Esophagus muscularis mucosa (tissue), 4 donors: Measurements from ENCODE around the gene IZUMO2. TPM values are rescaled to one million over a fixed set of nuclear protein-coding genes. Genes with fewer than 3 reads are reported as not detected.

Experiments used
- DNase-seq: peaks from one replicate; pipeline ENCODE4 v3.0.0-alpha.2; 2017; ENCODE audit errors: extremely low spot score
- H3K27ac ChIP-seq, 4 donors: fragments of 200-600 bp; sonication (generic); replicated peaks in 1 of 4; 1 replicate in 3 of 4; 2 replicates in 1 of 4; pipeline ENCODE4 v1.5.1; 2016 to 2019; ENCODE audit warnings: mild to moderate bottlenecking in 1 of 4
- H3K27me3 ChIP-seq, 4 donors: fragments of 200-600 bp; sonication (generic); one replicate each; pipeline versions ENCODE4 v1.5.1 to v1.6.0; 2016 to 2019
- H3K36me3 ChIP-seq, 4 donors: fragments of 200-600 bp; sonication (generic); one replicate each; pipeline ENCODE4 v1.5.1; 2016 to 2019
- H3K4me1 ChIP-seq, 4 donors: fragments of 200-600 bp; sonication (generic); one replicate each; pipeline ENCODE4 v1.5.1; 2016 to 2019
- H3K4me3 ChIP-seq, 4 donors: fragments of 200-600 bp; sonication (generic); 1 replicate in 2 of 4; 2 replicates in 2 of 4; pipeline ENCODE4 v1.5.1; 2016 to 2019; ENCODE audit warnings: mild to moderate bottlenecking in 4 of 4, moderate library complexity in 1 of 4
- H3K9me3 ChIP-seq, 4 donors: fragments of 200-600 bp; sonication (generic); 1 replicate in 3 of 4; 2 replicates in 1 of 4; pipeline ENCODE4 v1.5.1; 2016 to 2019
- EP300 ChIP-seq: sonication (generic); formaldehyde crosslinking; IDR thresholded peaks from one replicate; pipeline ENCODE4 v1.6.1; 2017; ENCODE audit warnings: antibody characterized with exemption
- POLR2A ChIP-seq: fragments of 450-650 bp; IDR thresholded peaks from one replicate; pipeline ENCODE4 v1.6.1; 2017; ENCODE audit warnings: antibody characterized with exemption, moderate library complexity, mild to moderate bottlenecking, low read depth
- POLR2AphosphoS5 ChIP-seq, 2 donors: sonication (generic); formaldehyde crosslinking; IDR thresholded peaks; one replicate each; pipeline ENCODE4 v1.6.1; 2017; ENCODE audit warnings: antibody characterized with exemption in 2 of 2
- WGBS: methylation state at CpG from one replicate; pipeline ENCODE4 v1.1.5; 2018; 5-methylcytosine and 5-hydroxymethylcytosine counted together
- intact Hi-C: fragments of 100-400 bp; cut with DNase I; formaldehyde crosslinking; loops from one replicate; pipeline ENCODE4 v1.15.1; 2023
- total RNA-seq, 4 donors: library from RNA; depleted of rRNA; stranded (reverse); fragments of >200 nt; gene quantifications; one replicate each; pipeline versions ENCODE4 v1.1.0 to v1.2.1, GENCODE V29; 2016
- TF ChIP-seq, protein P1 (sequence below), 3 experiments: fragments of 200-600 bp in 2 of 3; fragments of 450-650 bp in 1 of 3; sonication (generic) in 2 of 3; IDR thresholded peaks; one replicate each; pipeline ENCODE4 v1.5.1; 2017 to 2019; ENCODE audit warnings: antibody characterized with exemption in 3 of 3, mild to moderate bottlenecking in 2 of 3, moderate library complexity in 1 of 3

IZUMO2 gene
- total RNA-seq, 4 donors from 2014 or later: not detected

DNA sequence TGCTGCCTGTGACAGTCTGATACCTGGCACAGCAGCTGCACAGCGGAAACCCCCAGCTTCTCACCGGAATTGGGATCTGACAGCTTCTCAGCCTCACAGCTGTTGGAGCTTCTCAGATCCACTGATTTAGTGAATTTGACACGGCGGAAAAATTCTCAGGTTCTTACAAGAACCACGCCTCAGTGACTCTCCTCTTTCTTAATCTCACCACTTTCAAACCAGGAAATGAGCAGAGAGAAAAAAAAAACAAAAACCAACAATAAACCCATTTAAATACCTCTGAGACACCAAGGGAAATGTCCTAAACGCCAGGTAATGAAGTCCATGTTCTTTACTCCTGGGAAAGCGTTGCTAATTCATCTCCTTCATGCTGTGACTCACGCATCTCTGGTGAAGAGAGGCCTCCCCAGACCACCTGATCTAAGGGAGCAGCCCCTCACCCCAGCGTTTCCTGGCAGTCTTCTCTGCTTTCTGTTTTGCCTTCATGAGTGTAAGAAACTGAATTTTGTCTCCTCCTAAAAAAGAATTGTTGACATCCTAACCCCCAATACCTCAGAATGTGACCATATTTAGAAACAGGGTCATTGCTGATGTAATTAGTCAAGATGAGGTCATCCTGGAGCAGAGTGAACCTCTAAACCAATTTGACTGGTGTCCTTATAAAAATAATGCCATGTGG is 15.9 kb upstream of the IZUMO2 start:
- no peaks in the 10 kb centered on the region for H3K36me3 ChIP-seq
- WGBS: 48% methylated on average over 9 of the region's 9 CpGs
- H3K27me3 ChIP-seq: peaks cover 0 to 68% (median 0%) of the 10 kb centered on the region in 4 donors

DNA sequence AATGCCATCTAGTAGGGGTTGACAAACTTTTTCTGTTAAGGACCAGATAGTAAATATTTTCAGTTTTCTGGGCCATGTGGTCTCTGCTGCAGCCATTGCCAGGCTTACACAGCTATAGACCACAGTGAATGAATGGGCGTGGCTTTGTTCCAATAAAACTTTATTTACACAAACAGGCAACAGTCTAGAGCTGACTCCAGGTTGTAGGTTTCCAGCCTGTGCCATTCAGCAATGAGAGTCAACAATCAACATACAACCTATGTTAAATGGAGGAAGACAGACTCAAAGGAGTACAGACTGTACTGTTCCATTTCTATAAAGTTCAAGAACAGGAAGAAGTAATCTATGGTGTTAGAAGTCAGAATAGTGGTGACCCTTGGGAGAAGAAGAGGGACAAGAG is 15.2 kb upstream of the IZUMO2 start:
- Histone ChIP-seq H3K4me1 (no peaks in the 10 kb centered on the region), H3K36me3 (no peaks in the 10 kb centered on the region), H3K4me3 (no peak overlapping the region), H3K27ac (no peak overlapping the region), H3K9me3 (peaks cover 0 to 9% (median 0%) of the 10 kb centered on the region in 4 donors), H3K27me3 (peaks cover 0 to 72% (median 0%) of the 10 kb centered on the region in 4 donors)
- no peak for DNase-seq
- 67% methylated on average over 1 of the region's 1 CpG for whole genome bisulfite sequencing
- TF ChIP-seq EP300 (no peak), POLR2AphosphoS5 (IDR thresholded peaks at IDR 0.05) (no peak), POLR2A (no peak)
- TF ChIP-seq, protein P1, sequence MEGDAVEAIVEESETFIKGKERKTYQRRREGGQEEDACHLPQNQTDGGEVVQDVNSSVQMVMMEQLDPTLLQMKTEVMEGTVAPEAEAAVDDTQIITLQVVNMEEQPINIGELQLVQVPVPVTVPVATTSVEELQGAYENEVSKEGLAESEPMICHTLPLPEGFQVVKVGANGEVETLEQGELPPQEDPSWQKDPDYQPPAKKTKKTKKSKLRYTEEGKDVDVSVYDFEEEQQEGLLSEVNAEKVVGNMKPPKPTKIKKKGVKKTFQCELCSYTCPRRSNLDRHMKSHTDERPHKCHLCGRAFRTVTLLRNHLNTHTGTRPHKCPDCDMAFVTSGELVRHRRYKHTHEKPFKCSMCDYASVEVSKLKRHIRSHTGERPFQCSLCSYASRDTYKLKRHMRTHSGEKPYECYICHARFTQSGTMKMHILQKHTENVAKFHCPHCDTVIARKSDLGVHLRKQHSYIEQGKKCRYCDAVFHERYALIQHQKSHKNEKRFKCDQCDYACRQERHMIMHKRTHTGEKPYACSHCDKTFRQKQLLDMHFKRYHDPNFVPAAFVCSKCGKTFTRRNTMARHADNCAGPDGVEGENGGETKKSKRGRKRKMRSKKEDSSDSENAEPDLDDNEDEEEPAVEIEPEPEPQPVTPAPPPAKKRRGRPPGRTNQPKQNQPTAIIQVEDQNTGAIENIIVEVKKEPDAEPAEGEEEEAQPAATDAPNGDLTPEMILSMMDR (IDR thresholded peaks at IDR 0.05): no peak
- intact Hi-C loops: no loop called here

More for the DNA sequence above, 15.9 kb upstream of the IZUMO2 start:
- no peak for DNase-seq
- intact Hi-C loops: no loop called here
- no peak overlapping the region for H3K4me3 ChIP-seq
- H3K27ac ChIP-seq: no peak overlapping the region
- peaks cover 0 to 9% (median 0%) of the 10 kb centered on the region in 4 donors for H3K9me3 ChIP-seq
- H3K4me1 ChIP-seq: no peaks in the 10 kb centered on the region
- TF ChIP-seq POLR2A (no peak), EP300 (no peak)

DNA sequence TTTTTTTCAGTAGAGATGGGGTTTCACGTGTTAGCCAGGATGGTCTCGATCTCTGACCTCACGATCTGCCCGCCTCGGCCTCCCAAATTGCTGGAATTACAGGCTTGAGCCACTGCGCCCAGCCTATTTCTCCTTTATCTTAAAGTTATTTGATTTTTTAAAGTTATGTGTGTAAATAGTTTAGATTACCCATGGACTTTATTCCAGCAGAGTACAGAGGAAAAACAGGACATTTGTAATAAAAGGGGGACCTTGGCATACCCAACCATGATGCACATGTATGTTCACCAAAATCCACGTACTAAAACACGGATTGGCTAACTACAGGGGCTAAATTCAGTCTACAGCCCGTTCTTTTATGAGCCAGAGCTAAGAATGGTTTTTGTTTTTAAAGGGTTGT is 13.7 kb upstream of the IZUMO2 start:
- WGBS: 82% methylated on average over 9 of the region's 9 CpGs
- intact Hi-C loops: no loop called here
- Histone ChIP-seq H3K4me1 (no peaks in the 10 kb centered on the region), H3K36me3 (no peaks in the 10 kb centered on the region), H3K4me3 (no peak overlapping the region), H3K9me3 (peaks cover 0 to 9% (median 0%) of the 10 kb centered on the region in 4 donors), H3K27me3 (peaks cover 0 to 69% (median 0%) of the 10 kb centered on the region in 4 donors), H3K27ac (no peak overlapping the region)
- TF ChIP-seq EP300: no peak
- no peak for TF ChIP-seq POLR2AphosphoS5 (IDR thresholded peaks at IDR 0.05)
- TF ChIP-seq, protein P1 (IDR thresholded peaks at IDR 0.05): no peak
- no peak for TF ChIP-seq POLR2A
- no peak for DNase-seq

DNA sequence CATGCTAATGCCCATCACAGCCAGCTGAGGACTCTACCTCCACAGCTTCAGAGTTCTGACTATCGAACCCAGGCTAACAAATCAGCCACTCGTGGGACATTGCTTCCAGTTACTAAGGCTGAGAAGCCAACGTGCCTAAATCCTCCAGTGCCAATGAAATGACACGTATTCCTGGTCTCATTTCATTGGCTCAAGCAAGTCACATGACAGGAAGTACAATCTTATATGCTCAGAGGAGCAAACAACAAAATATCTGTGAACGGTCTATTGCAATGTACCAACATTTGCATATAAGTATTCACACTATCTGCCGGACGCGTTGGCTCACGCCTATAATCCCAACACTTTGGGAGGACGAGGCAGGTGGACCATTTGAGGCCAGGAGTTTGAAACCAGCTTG is 12.8 kb upstream of the IZUMO2 start:
- DNase-seq: no peak
- Histone ChIP-seq H3K27ac (no peak overlapping the region), H3K4me3 (no peak overlapping the region), H3K27me3 (peaks cover 0 to 69% (median 0%) of the 10 kb centered on the region in 4 donors), H3K36me3 (no peaks in the 10 kb centered on the region), H3K4me1 (no peaks in the 10 kb centered on the region), H3K9me3 (peaks cover 0 to 9% (median 0%) of the 10 kb centered on the region in 4 donors)
- WGBS: 86% methylated on average over 10 of the region's 10 CpGs
- no peak for TF ChIP-seq EP300
- TF ChIP-seq POLR2AphosphoS5 (IDR thresholded peaks at IDR 0.05): no peak
- intact Hi-C loops: no loop called here

DNA sequence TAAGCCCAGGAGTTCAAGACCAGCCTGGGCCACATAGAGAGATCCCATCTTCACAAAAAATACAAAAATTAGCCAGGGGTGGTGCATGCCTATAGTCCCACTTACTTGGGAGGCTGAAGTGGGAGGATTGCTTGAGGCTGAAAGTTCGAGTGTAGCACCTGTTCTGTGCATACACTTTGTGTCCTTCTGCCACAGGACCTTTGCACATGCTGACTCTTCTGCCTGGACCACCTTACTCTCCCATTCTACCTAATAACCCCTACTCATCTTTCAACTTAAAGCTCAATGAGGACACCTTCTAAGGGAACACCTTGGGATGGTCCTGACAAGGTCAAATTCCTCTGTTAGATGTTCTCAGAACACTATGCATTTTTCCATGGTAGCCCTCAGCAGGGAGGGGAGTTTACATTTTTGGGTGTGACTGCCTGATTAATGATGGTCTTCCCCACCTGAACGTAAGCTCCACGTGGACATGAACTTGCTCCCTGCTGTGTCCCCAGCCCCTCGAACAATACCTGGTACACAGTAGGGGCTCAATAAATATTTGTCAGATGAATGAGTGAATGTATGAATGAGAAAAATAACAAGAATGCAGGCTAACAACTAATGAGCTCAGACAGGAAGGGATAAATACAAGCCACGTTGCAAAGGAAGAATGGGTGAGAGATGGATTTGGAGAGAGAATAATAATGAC is 11.2 kb upstream of the IZUMO2 start:
- Histone ChIP-seq H3K27me3 (peaks cover 0 to 66% (median 0%) of the 10 kb centered on the region in 4 donors), H3K4me1 (no peaks in the 10 kb centered on the region), H3K36me3 (no peaks in the 10 kb centered on the region), H3K27ac (no peak overlapping the region), H3K4me3 (no peak overlapping the region), H3K9me3 (no peaks in the 10 kb centered on the region)
- no peak for TF ChIP-seq POLR2A
- TF ChIP-seq, protein P1 (IDR thresholded peaks at IDR 0.05): no peak
- no peak for TF ChIP-seq EP300
- TF ChIP-seq POLR2AphosphoS5 (IDR thresholded peaks at IDR 0.05): no peak
- WGBS: 65% methylated on average over 5 of the region's 5 CpGs
- intact Hi-C loops: no loop called here
- no peak for DNase-seq
